Activated naive CD8-positive, alpha-beta T cell treated with anti-CD3 and anti-CD28 coated beads, Interleukin-2, amount 10 ng/mL, durations not matched to agents 7 days and 5 days (primary cell): Measurements from ENCODE around the gene DIPK1C. TPM values are rescaled to one million over a fixed set of nuclear protein-coding genes. Genes with fewer than 3 reads are reported as not detected.

Experiments used
- ATAC-seq: fragments of 150-1000 bp; cut with Tn5 transposase; one replicate; pipeline ENCODE4 v1.10.0; 2021; ENCODE audit warnings: low read depth, moderate library complexity
- POLR2A ChIA-PET: fragments of 350-600 bp; sonication (Branson Sonifier 250); formaldehyde crosslinking; loops from one replicate; lab custom pipeline; 2021; ENCODE audit warnings: antibody characterized with exemption; lab: Charles Lee
- DNase-seq: peaks from one replicate; pipeline ENCODE4 v3.0.0; 2021
- H3K27ac Mint-ChIP-seq: one replicate; pipeline ENCODE4 v1.8.0; 2022; ENCODE audit warnings: mild to moderate bottlenecking, mixed read lengths
- H3K27me3 Mint-ChIP-seq: one replicate; pipeline ENCODE4 v1.8.0; 2022; ENCODE audit warnings: mild to moderate bottlenecking, moderate library complexity, mixed read lengths
- H3K36me3 Mint-ChIP-seq: one replicate; pipeline ENCODE4 v1.8.0; 2021; ENCODE audit warnings: mild to moderate bottlenecking, mixed read lengths
- H3K4me1 Mint-ChIP-seq: one replicate; pipeline ENCODE4 v1.8.0; 2021; ENCODE audit warnings: mixed read lengths
- H3K4me3 Mint-ChIP-seq: one replicate; pipeline ENCODE4 v1.8.0; 2022; ENCODE audit warnings: mild to moderate bottlenecking, moderate library complexity, mixed read lengths
- H3K9me3 Mint-ChIP-seq: one replicate; pipeline ENCODE4 v1.8.0; 2021; ENCODE audit warnings: mixed read lengths
- total RNA-seq, 2 experiments: library from RNA; stranded (reverse); gene quantifications; one replicate each; pipeline ENCODE4 v1.2.3, GENCODE V29; 2021

Gene DIPK1C
- total RNA-seq, 2 experiments from 2014 or later: not detected

DNA sequence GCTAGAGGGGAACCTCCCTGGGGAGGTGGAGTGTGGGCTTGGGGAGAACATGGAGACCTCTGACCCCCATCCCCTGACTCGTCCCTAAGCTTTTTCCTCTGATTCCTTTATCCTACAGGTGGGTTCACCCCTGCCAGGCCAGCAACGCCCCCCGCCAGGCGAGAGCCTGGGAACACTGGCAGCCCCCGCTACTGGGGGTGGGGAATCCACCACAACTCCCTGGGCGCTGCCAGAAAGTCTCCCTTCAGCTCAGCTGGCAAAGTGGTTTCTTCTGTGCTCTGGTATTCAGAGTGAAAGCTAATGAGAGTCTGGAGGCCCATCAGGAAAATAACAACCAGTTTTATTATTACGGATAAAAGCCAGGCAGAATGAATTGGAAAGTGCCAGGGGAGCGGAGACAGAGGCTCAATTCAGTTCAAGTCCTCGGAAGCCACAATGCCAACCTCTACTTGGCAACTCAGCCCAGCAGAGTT, 2.8 kb downstream of the DIPK1C start:
- ATAC-seq: no peak
- Mint-ChIP-seq H3K27ac (no peak overlapping the region), H3K4me3 (no peak overlapping the region), H3K27me3 (peaks cover 65% of the 10 kb centered on the region), H3K9me3 (no peaks in the 10 kb centered on the region), H3K4me1 (peaks cover 3% of the 10 kb centered on the region), H3K36me3 (peaks cover 2% of the 10 kb centered on the region)
- DNase-seq: no peak
- POLR2A ChIA-PET: no interaction called here

DNA sequence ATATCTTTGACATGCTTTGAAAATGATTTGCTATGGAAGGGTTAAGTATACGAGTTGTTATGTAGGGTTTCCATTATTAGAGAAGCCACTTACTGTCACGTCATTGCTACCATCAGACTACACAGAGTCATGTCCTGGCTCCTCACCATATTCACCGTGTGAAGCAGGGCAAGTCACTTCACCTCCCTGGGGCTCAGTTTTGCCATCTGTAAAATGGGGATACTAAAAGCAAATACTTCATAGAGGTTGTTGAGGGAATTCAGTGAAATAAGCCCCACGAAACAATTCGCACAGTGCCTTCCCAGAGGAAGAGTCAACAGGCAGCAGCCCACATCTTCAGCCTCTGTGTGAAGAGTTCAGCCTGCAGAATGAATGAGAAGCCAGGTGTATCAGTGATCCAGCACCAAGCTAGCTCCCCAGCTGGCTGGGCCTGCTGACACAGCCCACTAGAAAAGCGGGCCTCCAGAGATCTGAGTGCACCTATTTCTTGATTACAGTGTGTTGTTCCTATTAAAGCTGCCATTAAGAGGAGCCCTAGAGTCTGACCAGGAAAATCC, 3.4 kb downstream of the DIPK1C start:
- Mint-ChIP-seq H3K36me3 (peaks cover 2% of the 10 kb centered on the region), H3K27me3 (peaks cover 61% of the 10 kb centered on the region), H3K27ac (no peak overlapping the region)

GRCh38 chr18:74453016-74453566, 4.0 kb downstream of the DIPK1C start:
- H3K4me1 Mint-ChIP-seq: peaks cover 4% of the 10 kb centered on the region
- H3K9me3 Mint-ChIP-seq: no peaks in the 10 kb centered on the region
- H3K27ac Mint-ChIP-seq: no peak overlapping the region
- POLR2A ChIA-PET: interaction anchor here (0.7 kb wide), 1 partner anchor 76 kb away, joined by 5 read pairs; no protein-coding TSS in a partner anchor
- peaks cover 2% of the 10 kb centered on the region for H3K36me3 Mint-ChIP-seq
- peaks cover 56% of the 10 kb centered on the region for H3K27me3 Mint-ChIP-seq
- ATAC-seq (no peak), DNase-seq (no peak)
- no peak overlapping the region for H3K4me3 Mint-ChIP-seq

More for the DNA sequence above, 3.4 kb downstream of the DIPK1C start:
- Mint-ChIP-seq H3K4me3 (no peak overlapping the region), H3K9me3 (no peaks in the 10 kb centered on the region), H3K4me1 (peaks cover 2% of the 10 kb centered on the region)
- ATAC-seq (no peak), DNase-seq (no peak)
- POLR2A ChIA-PET: no interaction called here

- ATAC-seq: no peak
Observed at GRCh38 chr18:74451148-74451547, 6.0 kb downstream of the DIPK1C start.

DNA sequence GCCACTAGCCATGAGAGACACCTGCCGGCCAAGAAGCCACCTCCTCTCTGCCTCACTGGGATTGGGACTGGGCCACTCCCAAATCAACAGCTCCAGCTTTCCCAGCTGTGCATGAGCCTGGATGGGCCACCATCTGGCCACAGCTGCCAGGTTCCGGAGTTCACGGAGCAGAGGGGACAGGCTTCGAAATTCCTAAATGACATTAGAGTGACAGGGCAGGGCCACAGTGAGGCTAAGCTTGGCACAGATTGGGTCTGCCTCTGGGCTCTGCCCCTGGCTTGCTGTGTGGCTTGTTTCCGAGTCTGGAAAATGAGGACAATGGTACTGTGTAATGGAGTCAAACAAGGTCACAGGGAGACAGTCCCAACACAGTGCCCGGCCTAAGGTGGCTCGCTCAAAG, 6.5 kb downstream of the DIPK1C start:
- no peaks in the 10 kb centered on the region for H3K36me3 Mint-ChIP-seq
- no peak overlapping the region for H3K4me3 Mint-ChIP-seq
- DNase-seq (no peak), ATAC-seq (no peak)
- POLR2A ChIA-PET: no interaction called here
- H3K27me3 Mint-ChIP-seq: peaks cover 37% of the 10 kb centered on the region
- H3K27ac Mint-ChIP-seq: no peak overlapping the region
- no peaks in the 10 kb centered on the region for H3K9me3 Mint-ChIP-seq
- H3K4me1 Mint-ChIP-seq: peaks cover 4% of the 10 kb centered on the region

More at GRCh38 chr18:74451148-74451547, 6.0 kb downstream of the DIPK1C start:
- Mint-ChIP-seq H3K9me3 (no peaks in the 10 kb centered on the region), H3K27ac (no peak overlapping the region), H3K36me3 (no peaks in the 10 kb centered on the region), H3K27me3 (peaks cover 42% of the 10 kb centered on the region), H3K4me3 (no peak overlapping the region), H3K4me1 (peaks cover 4% of the 10 kb centered on the region)
- no peak for DNase-seq
- POLR2A ChIA-PET: no interaction called here

DNA sequence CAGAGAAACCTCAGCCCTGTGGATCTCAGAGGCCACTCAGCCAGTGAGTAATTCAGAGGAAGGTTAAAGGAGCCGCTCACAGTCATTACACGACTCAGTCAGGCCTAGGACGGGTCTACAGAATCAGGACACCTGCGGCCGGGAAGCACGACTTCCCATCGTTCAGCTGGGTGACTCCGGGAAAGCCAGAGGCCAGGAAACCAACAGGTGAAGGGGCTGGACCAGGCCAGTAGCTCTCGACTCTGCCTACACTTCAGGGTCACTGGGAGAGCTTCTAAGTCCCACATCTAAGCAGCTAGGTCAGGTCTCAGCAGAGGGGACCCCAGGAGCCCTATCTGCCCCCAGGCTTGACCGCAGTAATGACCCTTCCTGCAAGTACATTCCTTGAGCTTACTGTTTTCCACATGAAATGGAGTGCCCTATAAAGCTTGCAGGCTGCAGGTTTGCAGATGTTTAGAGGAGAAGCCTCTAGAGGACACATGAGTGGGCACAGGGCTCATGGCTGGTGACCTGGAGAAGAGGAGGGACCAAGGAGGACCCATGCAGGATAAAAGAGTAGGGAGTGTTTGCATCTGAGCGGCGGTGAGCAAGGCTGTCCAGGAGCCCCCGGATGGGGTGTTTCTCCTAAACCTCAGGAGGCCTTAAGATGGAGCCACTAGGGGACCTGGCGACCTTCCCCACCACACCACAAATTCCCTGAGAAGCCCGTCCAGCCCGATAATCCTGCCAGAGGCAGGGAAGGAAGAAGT, 9.5 kb downstream of the DIPK1C start:
- Mint-ChIP-seq H3K27me3 (peaks cover 14% of the 10 kb centered on the region), H3K4me1 (peaks cover 4% of the 10 kb centered on the region), H3K4me3 (no peak overlapping the region), H3K36me3 (no peaks in the 10 kb centered on the region), H3K9me3 (no peaks in the 10 kb centered on the region), H3K27ac (no peak overlapping the region)
- DNase-seq (no peak), ATAC-seq (no peak)
- POLR2A ChIA-PET: no interaction called here

- H3K9me3 Mint-ChIP-seq: no peaks in the 10 kb centered on the region
- ATAC-seq: no peak
- no peak overlapping the region for H3K4me3 Mint-ChIP-seq
- peaks cover 4% of the 10 kb centered on the region for H3K4me1 Mint-ChIP-seq
- POLR2A ChIA-PET: no interaction called here
- no peaks in the 10 kb centered on the region for H3K36me3 Mint-ChIP-seq
- DNase-seq: no peak
- peaks cover 7% of the 10 kb centered on the region for H3K27me3 Mint-ChIP-seq
- no peak overlapping the region for H3K27ac Mint-ChIP-seq
Observed at GRCh38 chr18:74446631-74447403, 10.3 kb downstream of the DIPK1C start.

GRCh38 chr18:74446178-74446577, 10.9 kb downstream of the DIPK1C start:
- DNase-seq: no peak
- Mint-ChIP-seq H3K36me3 (no peaks in the 10 kb centered on the region), H3K4me3 (no peak overlapping the region), H3K9me3 (no peaks in the 10 kb centered on the region), H3K27ac (no peak overlapping the region), H3K4me1 (peaks cover 4% of the 10 kb centered on the region), H3K27me3 (peaks cover 5% of the 10 kb centered on the region)
- ATAC-seq: no peak
- POLR2A ChIA-PET: no interaction called here

GRCh38 chr18:74445585-74445984, 11.5 kb downstream of the DIPK1C start:
- Mint-ChIP-seq H3K27ac (no peak overlapping the region), H3K4me3 (no peak overlapping the region), H3K9me3 (no peaks in the 10 kb centered on the region), H3K27me3 (peaks cover 2% of the 10 kb centered on the region), H3K4me1 (peaks cover 4% of the 10 kb centered on the region), H3K36me3 (no peaks in the 10 kb centered on the region)
- ATAC-seq: no peak
- POLR2A ChIA-PET: no interaction called here
- DNase-seq: no peak

GRCh38 chr18:74444104-74444503, 13.0 kb downstream of the DIPK1C start:
- Mint-ChIP-seq H3K27ac (no peak overlapping the region), H3K36me3 (no peaks in the 10 kb centered on the region), H3K4me1 (peaks cover 4% of the 10 kb centered on the region), H3K9me3 (no peaks in the 10 kb centered on the region), H3K27me3 (peaks cover 2% of the 10 kb centered on the region), H3K4me3 (no peak overlapping the region)
- POLR2A ChIA-PET: no interaction called here
- DNase-seq (no peak), ATAC-seq (no peak)

- no peak for DNase-seq
- POLR2A ChIA-PET: no interaction called here
- no peak overlapping the region for H3K27ac Mint-ChIP-seq
- H3K9me3 Mint-ChIP-seq: no peaks in the 10 kb centered on the region
- H3K4me3 Mint-ChIP-seq: no peak overlapping the region
- ATAC-seq: no peak
- H3K27me3 Mint-ChIP-seq: no peaks in the 10 kb centered on the region
- peaks cover 3% of the 10 kb centered on the region for H3K4me1 Mint-ChIP-seq
- no peaks in the 10 kb centered on the region for H3K36me3 Mint-ChIP-seq
Observed at GRCh38 chr18:74440808-74441427, 16.2 kb downstream of the DIPK1C start.

DNA sequence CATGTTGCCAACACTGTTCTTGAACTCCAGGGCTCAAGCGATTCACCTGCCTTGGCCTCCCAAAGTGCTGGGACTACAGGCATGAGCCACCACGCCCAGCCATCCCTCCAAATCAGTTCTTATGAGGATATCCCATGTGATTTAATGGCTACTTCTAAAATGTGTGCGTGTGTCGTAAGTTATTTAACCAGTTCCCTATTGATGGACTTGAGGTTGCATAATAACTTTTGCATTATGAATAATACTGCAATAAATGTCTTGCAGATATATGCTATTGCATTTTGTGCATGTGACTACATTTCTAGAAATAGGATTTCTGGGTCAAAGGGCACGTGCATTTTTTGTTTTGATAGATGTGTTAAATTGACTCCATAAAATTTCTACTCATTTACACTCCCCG, 19.0 kb downstream of the DIPK1C start:
- H3K27ac Mint-ChIP-seq: no peak overlapping the region
- H3K4me3 Mint-ChIP-seq: no peak overlapping the region
- no peak for ATAC-seq

DNA sequence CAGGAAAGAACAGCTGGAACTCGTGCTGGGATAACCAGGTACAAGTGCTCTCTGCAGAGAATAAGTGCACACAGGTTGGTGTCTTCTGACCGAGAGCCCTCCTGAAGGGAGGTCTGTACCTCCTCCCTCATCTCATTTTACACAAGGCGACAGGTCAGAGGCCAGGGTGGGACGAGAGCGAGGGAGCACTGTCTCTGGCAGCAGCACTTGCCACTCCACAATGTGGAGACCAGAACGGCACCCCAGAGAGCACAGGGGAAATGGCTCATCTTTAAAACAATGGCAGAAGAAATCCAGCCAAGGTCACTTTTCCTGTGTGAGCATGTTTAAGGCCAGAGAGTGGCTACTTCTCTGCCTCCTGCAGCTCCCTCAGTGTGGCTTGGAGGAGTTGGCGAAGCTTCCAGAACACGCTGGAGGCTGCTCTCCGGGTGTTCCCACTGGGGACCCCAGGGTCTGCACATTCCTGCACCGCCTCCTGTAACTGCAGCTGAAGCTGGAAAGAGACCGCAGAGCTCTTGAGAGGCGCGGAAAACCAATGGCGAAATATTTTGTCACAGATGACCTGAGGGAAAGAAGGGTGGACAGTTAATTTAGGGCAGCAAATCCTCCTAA, 20.8 kb downstream of the DIPK1C start:
- H3K9me3 Mint-ChIP-seq: no peaks in the 10 kb centered on the region
- no peak for DNase-seq
- H3K4me3 Mint-ChIP-seq: no peak overlapping the region
- H3K36me3 Mint-ChIP-seq: no peaks in the 10 kb centered on the region
- ATAC-seq: no peak
- POLR2A ChIA-PET: no interaction called here
- H3K4me1 Mint-ChIP-seq: peaks cover 3% of the 10 kb centered on the region
- H3K27ac Mint-ChIP-seq: no peak overlapping the region
- H3K27me3 Mint-ChIP-seq: peaks cover 5% of the 10 kb centered on the region

More for the DNA sequence above, 19.0 kb downstream of the DIPK1C start:
- Mint-ChIP-seq H3K4me1 (peaks cover 3% of the 10 kb centered on the region), H3K36me3 (no peaks in the 10 kb centered on the region), H3K27me3 (peaks cover 5% of the 10 kb centered on the region), H3K9me3 (no peaks in the 10 kb centered on the region)
- POLR2A ChIA-PET: no interaction called here
- DNase-seq: no peak
